Keratinocyte (primary cell): ENCODE data around the gene ITGBL1.

Source experiments
- CTCF ChIP-seq, 3 experiments: IDR thresholded peaks in 1 of 3; conservative IDR thresholded peaks in 1 of 3; optimal IDR thresholded peaks in 1 of 3; 2 replicates in 2 of 3; 3 replicates in 1 of 3; pipeline versions ENCODE3 to v1.5.1; 2011; ENCODE audit warnings: low read length in 3 of 3, mild to moderate bottlenecking in 3 of 3, moderate library complexity in 2 of 3, control low read depth in 1 of 3, inconsistent platforms in 1 of 3; ENCODE audit not compliant: insufficient read depth in 2 of 3; ENCODE audit errors: extremely low read depth in 1 of 3
- EZH2 ChIP-seq: IDR thresholded peaks from one replicate; pipeline ENCODE4 v1.6.1; 2012; ENCODE audit warnings: inconsistent platforms, mild to moderate bottlenecking, low read length, moderate library complexity

- TF ChIP-seq CTCF (optimal IDR thresholded peaks at IDR 0.05 in 1 of 3, IDR thresholded peaks at IDR 0.05 in 1 of 3, conservative IDR thresholded peaks at IDR 0.05 in 1 of 3; ENCODE audit: extremely low read depth in 1 of 3, insufficient read depth in 2 of 3, low read length in 3 of 3) (no peak), EZH2 (no peak)
Observed at GRCh38 chr13:101515504-101515903, 63.0 kb downstream of the ITGBL1 start.
